ENCODE results near the gene TNRC6A.

The TNRC6A gene

DNA sequence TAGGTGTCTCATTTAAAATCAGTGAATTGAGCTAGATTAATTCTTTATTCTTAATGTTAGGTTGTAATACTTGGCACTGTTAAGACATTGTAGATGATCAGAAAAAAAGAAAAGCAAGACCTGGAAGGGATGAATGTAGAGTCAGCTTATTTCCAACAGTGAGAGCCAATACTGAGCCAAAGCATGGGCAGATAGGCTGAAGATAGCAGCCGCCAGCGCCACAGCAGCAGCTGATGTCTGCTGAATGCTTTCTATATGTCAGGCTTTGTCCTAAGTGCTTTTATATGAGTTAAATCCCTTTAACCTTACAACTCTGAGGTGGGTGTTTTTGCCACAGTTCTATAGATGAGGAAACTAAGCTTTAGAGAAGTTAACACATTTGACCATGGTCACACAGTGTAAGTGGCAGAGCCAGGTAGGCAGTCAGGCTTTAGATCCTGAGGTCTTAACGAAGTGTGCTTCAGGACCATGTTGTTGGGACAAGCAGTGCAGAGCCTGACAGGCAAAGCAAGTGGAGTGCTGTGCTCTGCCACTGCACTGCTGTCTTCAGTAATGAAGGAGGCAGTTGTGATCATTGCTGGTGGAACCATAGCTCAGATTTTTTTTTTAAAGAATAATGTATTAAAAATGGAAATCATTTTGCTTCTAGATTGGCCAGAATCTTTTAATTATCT, 25.9 kb downstream of the TNRC6A start:
- DNase-seq (ENCODE audit: low read depth in 2 of 3, low spot score in 1 of 3): no peak

DNA sequence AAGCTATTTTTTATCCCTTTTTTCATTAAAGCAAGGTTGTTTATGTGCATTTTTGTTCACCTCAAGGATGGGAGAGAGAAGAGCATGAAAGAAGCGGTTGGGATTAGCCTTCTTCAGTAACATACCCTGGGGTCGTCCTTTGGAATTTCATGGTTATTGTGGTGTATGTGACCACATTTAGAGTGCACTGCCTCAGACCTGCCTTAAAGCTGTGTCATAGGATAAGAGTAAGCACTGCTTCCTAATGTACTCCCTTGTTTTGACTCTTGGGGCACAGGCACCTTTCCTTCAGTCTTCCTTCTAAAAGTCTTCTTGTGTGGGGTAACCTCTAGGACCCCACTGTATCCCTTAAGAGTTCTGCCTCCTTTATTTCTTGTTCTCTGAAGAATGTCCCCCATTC, 28.9 kb downstream of the TNRC6A start:
- DNase-seq (ENCODE audit: low read depth in 2 of 3, low spot score in 1 of 3): no peak

DNA sequence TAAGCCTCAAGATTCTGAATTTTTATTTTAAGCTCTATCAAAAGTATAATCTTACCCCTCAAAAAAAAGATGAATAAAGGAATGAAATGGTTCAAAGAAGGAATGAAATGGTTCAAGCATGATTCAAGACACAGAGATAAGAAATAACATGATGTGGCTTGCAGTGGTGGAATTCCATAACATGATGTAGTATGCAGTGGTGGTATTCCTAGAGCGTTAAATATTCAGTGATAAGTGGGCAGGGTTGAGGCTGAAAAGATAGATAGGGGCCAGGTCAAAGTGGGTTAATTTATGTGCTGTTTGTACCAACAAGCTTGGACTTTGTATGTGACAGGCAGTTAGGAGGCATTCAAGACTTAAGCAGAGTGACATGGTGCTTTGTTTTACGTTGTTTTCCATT, 29.6 kb downstream of the TNRC6A start:
- DNase-seq (ENCODE audit: low read depth in 2 of 3, low spot score in 1 of 3): no peak

DNA sequence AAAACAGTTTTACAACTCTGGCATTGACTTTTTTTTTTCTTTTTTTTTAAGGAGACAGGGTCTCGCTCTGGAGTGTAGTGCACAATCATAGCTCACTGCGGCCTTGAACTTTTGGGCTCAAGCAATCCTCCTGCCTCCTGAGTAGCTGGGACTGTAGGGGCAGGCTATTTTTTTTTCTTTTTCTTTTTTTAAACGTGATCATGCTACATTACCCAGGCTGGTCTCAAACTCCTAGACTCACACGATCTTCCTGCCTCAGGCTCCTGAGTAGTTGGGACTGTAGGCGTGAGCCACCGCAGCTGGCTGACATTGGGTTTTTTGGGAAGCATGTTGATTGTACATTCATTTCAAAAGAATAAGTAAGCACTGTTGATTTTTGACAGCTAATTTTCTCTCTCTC, 32.1 kb downstream of the TNRC6A start:
- DNase-seq (ENCODE audit: low read depth in 2 of 3, low spot score in 1 of 3): no peak

DNA sequence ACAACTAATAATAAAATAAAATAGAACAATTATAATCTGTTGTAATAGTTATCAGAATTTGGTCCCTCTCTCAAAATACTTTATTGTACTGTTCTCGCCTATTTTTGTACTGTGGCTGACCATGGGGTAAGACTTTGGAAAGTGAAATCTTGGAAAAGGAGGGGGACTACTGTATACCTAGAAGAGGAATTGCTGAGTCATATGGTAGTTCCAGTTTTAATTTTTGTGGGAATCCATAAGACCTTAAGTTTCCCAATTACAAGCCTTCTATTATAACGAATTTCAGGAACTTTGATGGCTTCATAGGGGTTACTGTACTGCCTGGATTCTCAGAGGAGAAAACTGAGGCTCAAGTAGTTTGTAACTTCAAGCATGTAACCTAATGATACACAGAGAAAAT, 35.5 kb downstream of the TNRC6A start:
- no peak for DNase-seq (ENCODE audit: low read depth in 2 of 3, low spot score in 1 of 3)

DNA sequence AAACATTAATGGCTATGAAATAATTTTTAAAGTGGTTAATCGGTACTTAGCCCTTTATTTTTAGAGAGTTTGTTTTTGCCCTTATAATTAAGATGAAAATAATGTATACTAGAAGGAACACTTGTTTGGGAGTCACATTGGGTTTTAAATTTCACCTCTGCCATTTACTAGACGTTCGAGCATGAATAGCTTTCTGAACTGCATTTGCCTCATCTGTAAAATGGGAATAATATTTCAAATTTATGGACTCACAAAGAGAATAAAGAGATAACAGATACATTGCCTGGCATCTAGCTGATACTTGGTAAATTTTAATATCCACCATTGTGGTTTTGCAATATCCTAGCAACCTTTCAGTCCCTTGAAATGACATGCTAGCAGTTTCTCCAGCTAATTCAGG, 36.6 kb downstream of the TNRC6A start:
- DNase-seq (ENCODE audit: low read depth in 2 of 3, low spot score in 1 of 3): no peak

DNA sequence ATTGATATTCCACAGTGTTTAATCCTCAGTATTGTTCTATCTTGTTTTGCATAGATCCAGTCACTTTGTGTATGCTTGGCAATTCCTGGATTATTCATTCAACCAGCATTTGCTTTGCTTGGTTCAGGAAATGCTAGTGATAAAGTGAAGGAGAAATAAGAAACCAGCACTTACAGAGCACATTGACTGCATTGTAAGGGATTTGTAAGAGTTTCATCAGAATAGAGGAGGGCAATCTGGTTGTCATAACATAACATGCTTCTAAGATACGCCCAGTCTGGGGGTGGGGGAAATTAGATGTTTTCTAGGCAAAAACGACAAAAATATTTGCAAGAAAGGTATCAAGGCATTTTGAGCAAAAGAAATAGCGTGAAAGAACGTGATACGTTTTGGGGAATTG, 40.4 kb downstream of the TNRC6A start:
- no peak for DNase-seq (ENCODE audit: low read depth in 2 of 3, low spot score in 1 of 3)

DNA sequence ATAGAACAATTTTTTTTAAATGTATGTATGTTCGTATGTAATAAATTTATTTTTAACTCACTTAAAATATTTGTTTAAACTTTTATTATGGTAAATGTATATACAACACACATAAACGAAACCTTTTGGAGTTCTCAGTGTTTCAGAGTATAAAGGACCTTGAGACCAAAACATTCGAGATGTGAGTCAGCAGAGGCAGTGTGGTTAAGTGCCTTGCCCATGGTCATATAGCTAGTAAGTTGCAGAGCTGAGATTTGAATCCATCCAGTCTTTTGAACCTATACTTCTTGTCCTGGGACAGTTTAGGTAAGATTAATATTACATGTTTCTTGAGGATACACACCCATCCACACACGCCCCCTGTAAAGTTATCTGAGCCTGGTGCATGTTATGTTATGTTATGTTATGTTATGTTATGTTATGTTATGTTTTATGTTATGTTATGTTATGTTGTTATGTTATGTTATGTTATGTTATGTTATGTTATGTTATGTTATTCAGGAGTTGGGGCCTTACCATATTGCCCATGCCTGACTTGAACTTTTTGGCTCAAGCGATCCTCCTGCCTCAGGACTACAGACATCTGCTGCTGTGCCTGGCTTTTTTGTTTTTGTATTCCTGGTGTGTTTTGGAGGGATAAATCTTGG, 41.8 kb downstream of the TNRC6A start:
- DNase-seq (ENCODE audit: low read depth in 2 of 3, low spot score in 1 of 3): no peak

DNA sequence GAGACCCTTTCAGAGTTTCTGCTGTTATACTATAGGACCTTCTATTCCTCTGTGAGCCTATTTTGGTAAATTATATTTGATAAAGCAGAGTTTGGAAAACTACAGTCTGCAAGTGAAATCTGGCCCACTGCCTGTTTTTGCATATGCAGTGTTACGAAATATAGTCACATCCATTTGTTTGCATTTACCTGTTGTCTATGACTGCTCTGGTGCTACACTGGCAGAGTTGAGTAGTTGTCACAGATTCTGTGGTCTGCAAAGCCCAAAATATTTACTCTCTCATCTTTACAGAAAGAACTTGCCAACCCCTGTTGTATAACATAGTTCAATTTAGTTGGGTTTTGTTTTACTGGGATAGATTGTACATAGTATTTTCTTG, 42.3 kb downstream of the TNRC6A start:
- DNase-seq (ENCODE audit: low read depth in 2 of 3, low spot score in 1 of 3): no peak

DNA sequence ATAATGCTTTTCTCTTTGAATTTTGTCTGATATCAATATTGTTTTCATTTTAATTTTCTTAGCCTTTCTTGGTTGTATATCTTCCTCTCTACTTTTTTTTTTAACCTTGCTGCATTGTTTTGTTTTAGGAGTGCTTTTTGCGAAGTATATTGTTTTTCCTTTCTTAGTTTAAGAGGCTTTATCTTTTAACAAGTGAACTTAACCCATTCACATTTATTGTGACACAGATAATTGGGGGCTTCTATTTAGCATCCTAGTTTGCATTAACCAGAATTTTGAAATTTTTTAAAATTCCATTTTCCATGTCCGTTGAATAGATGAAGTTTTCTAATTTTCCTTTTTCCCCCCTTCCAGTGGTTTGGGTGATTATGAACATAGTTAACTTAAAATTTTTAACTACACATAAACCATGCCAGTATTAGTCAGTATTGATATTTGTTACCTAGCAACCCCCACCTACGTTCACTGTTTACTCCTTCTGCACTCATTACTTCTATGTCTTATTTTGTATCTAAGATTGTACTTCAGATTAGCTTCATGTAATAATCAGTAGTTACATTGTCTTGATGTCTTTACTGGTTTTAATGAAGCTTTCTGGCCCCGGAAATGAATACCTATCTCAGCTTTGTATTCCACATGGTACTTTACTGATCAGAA, 44.4 kb downstream of the TNRC6A start:
- no peak for DNase-seq (ENCODE audit: low read depth in 2 of 3, low spot score in 1 of 3)

DNA sequence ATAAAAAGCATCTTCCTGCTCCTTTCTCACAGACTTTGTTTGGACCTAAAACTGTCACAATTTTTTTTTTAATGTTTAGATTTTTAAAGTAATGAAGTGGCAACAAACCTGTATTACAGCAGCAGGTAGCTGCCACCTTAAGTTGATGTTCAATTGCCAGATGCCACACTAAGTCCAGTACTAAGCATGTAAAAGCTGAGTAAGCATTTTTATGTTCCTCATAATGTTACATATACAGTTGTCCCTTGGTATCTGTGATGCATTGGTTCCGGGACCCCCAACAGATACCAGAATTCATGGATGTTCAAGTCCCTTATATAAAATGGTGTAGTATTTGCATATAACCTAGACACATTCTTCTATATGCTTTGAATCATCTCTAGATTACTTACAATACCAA, 45.1 kb downstream of the TNRC6A start:
- no peak for DNase-seq (ENCODE audit: low read depth in 2 of 3, low spot score in 1 of 3)

DNA sequence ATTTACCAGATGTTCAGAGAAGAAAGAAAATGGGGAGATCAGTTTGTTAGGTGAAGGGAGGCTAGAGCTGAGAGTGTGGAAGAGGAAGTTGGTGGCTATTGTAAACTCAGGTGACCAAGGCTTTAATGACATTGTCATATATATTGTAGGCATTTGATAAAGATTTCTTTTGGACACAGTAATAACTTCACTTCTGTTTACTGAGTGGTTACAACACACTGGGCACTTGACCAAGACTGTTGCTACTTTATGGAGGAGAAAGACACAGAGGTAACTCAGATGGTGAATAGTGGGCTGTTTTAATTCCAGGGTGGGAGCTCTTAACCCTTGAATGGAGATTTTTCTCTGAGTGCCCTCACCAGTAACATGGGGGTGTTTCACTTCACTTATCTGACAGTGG, 46.0 kb downstream of the TNRC6A start:
- DNase-seq (ENCODE audit: low read depth in 2 of 3, low spot score in 1 of 3): no peak

DNA sequence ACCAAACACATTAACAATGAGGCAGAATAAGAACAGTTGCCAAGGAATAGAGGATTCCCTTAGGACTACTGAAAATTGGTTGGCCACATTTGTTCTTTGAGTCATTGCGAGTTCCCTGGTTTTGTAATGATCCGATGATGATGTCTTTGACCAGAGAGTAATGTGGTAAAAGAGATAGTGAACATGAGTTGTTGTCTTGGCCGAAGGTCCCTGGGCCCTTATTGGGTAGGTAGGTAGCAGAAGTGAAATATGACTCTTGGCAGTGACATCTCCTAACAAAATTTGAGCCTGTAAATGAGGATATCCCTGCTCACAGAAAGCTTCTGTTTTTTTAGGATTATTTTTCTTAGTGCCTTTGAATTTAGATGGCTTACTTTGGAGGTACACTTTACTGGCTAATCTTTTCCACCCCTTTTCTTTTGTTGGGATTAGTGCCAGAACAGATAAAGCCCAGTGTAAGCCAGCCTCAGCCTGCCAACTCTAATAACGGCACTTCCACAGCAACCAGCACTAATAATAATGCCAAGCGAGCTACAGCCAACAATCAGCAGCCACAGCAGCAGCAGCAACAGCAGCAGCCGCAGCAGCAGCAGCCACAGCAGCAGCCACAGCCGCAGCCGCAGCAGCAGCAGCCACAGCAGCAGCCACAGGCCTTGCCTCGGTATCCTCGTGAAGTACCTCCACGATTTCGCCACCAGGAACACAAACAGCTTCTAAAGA, 47.2 kb downstream of the TNRC6A start:
- DNase-seq (ENCODE audit: low read depth in 2 of 3, low spot score in 1 of 3): no peak

DNA sequence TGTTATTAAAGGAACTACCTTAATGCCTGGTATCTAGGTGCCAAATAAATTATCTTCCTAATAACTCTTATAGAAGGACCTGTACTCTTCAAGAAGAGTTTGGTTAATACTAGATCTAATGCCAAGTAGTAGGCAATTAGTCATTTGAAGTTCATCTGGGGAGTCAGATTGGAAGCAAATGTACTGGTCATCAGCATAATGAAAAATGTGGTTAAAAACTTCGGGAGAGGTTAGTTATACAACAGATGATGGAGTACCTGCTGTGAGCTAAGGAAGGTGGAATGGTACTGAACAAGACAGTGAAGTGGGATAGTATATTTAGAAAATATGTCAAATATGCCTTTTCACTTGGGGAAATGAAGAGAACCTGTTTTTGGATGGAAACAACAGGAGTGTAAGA, 49.2 kb downstream of the TNRC6A start:
- no peak for DNase-seq (ENCODE audit: low read depth in 2 of 3, low spot score in 1 of 3)

DNA sequence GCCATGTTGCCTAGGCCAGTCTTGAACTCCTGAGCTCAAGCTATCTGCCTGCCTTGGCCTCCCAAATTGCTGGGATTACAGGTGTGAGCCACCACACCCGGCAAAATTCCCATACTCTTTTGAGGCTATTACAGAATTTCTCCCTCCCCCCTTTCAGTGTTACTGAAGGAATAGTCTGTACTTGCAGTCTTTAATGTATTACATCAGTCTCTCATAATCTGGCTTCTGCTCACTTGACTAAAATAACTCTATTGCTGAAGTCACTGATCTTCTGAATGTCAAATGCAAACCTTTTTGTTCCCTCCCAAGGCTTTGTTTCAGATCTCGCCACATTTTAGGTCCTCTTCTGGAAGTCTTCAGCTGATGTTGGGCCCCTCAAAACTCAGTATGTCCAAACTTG, 51.8 kb downstream of the TNRC6A start:
- no peak for DNase-seq (ENCODE audit: low read depth in 2 of 3, low spot score in 1 of 3)

DNA sequence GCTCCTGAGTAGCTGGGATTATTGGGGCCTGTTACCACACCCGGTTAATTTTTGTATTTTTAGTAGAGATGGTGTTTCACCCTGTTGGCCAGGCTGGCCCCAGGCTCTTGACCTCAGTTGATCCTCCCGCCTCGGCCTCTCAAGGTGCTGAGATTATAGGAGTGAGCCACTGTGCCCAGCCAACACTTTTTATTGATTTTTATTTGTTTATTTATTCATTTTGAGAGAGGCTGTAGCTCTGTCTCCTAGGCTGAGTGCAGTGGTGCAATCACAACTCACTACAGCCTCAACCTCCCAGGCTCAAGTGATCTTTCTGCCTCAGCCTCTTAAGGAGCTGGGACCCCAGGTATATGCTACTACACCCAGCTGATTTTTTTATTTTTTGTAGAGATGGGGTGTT, 54.7 kb downstream of the TNRC6A start:
- no peak for DNase-seq (ENCODE audit: low read depth in 2 of 3, low spot score in 1 of 3)

DNA sequence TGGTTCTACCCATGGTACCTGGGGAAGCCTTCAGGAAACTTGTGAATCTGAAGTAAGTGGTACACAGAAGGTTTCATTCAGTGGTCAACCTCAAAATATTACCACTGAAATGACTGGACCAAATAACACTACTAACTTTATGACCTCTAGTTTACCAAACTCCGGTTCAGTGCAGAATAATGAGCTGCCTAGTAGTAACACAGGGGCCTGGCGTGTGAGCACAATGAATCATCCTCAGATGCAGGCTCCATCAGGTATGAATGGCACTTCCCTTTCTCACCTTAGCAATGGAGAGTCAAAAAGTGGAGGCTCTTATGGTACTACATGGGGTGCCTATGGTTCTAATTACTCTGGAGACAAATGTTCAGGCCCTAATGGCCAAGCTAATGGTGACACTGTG, 60.4 kb downstream of the TNRC6A start:
- DNase-seq (ENCODE audit: low read depth in 2 of 3, low spot score in 1 of 3): no peak

DNA sequence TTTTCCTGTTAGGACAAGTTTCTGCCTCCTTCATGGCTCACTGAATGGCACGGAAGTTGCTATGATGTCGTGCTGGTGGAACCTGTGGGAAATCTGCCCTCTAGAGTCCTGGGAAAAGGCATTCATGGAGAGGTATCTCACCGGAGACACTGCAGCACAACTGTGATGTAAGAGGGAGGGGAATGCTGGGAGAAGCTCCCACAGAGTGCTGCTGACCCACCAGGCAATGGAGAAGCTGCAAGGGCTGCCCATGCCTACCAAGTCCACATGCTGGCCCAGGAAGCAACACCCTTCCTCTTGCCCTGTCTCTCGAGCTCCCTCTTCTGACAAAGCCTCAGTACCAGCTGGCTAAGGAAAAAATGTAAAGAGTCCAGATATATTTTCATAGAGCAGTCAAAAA, 71.1 kb downstream of the TNRC6A start:
- DNase-seq (ENCODE audit: low read depth in 2 of 3, low spot score in 1 of 3): no peak

DNA sequence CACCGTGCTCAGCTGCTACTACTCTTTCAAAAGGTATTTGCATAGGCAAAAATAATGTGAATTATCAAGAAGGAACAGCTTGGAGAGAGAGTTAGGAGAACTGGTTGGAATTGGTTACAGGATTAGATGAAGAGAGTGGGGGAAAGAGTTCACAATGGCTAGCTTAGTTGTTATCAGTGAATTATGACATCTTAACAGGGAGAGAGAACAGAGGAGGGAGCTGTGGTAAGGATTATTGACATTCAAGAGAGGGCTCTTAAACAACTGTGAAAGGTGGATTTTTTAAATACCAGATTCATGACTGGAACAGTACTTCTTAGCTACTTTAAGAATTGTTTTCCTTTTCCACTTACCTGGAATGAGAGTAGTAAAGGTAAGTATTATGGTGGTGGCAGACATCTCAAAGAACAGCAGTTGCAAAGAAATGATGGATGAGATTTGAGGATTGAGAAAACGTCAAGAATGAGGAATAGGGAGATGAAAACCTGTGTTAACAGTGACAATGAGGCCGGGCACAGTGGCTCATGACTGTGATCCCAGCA, 72.4 kb downstream of the TNRC6A start:
- no peak for DNase-seq (ENCODE audit: low read depth in 2 of 3, low spot score in 1 of 3)

DNA sequence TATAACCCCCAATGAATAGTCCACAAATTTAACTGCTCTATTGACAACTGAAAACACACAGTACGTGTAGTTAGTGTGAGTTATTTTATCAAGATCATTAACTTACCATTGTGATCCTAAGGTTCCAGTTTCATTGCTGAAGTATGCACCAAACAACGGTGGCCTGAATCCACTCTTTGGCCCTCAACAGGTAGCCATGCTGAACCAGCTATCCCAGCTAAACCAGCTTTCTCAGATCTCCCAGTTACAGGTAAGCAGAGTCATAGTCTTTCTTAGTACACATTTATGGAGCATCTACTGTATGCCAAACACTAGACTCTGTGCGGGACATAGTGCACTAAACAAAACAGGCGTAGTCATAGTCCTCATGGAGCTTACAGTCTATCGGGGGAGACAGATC, 76.0 kb downstream of the TNRC6A start:
- DNase-seq (ENCODE audit: low read depth in 2 of 3, low spot score in 1 of 3): no peak

DNA sequence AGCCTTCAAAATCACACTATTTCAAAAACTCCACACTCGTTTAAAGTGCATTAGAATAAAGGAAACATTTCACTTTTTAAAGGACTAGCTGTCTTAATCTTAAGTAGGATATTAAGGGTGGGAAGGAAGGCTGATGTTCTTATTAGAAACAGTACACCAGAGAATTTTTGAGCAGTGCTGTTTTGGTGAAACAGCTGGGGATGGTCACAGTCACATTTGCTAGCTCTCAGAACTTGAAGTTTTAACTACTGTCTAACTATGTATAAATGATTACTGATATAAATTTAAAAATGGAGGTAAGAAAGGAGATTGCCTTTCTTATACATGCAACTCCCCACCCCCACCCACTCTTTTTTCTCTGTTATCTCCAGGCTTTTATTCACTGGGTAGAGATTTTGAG, 77.8 kb downstream of the TNRC6A start:
- DNase-seq (ENCODE audit: low read depth in 2 of 3, low spot score in 1 of 3): no peak
